DND-41 (cell line): ENCODE data around the gene CATSPERZ.

ENCODE experiments used
- CTCF ChIP-seq: IDR thresholded peaks from 2 replicates; pipeline ENCODE4 v1.5.1; 2012; ENCODE audit warnings: borderline replicate concordance, low read length, moderate library complexity, mild to moderate bottlenecking; ENCODE audit not compliant: poor library complexity, severe bottlenecking; ENCODE audit errors: extremely low read depth
- EZH2 ChIP-seq: IDR thresholded peaks from 3 replicates; pipeline ENCODE4 v1.6.1; 2012; ENCODE audit warnings: borderline replicate concordance, low read depth, mild to moderate bottlenecking, moderate library complexity, low read length, inconsistent platforms; ENCODE audit not compliant: severe bottlenecking

DNA sequence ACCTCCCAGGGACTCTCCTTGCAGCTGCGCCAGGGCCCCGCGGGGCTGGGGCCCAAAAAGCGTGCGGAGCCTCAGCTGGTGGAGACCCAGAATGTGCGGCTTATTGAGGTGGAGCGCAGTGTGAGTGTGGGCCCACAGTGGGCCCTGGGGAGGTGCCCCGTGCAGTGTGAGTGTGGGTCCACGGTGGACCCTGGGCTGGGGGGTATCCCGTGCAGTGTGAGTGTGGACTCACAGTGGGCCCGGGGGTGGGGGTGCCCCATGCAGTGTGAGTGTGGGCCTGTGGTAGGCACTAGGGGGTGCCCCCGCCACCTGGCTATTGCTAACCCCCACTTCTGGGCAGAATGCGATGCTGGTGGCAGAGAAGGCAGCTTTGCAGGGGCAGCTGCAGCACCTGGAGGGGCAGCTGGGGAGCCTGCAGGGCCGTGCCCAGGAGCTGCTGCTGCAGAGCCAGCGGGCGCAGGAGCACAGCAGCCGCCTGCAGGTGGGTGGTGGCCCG is 51.0 kb downstream of the CATSPERZ start:
- no peak for TF ChIP-seq CTCF
- TF ChIP-seq EZH2 = no peak
